Measurements from ENCODE around the gene ACSS1.

DNA sequence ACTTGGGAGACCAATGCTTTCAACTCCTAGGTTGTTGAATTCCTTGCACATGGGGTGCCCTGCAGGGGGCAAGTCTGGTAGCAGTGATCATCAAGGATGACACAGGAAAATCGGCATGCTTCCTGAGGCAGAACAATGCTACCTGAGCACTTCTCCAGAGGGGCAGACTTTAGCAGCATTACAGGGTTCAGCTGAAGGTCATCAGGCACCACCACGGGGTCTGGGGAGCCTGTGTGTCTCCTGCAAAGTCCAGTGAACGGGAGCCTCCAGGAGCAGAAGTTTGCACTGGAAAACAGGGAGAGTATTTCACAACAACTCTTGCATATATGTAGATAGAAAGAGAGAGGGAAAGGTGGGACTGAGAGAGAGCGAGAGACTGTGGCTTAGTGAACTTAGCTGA, 13.8 kb upstream of the ACSS1 start:
- TF ChIP-seq CTCF (IDR thresholded peaks at IDR 0.05) (no peak), POLR2A (IDR thresholded peaks at IDR 0.05) (no peak)

Measured in body of pancreas (tissue), 4 donors.